Loucy (cell line): ENCODE data around the gene TMEM273.

ENCODE experiments used
- H2AFZ ChIP-seq: fragments of 200-600 bp; sonication (generic); 2 replicates; pipeline ENCODE4 v1.6.0; 2016; ENCODE audit warnings: antibody characterized with exemption, mild to moderate bottlenecking, low read length, moderate library complexity
- H3F3A ChIP-seq: fragments of 200-600 bp; 2 replicates; pipeline ENCODE4 v1.6.0; 2016; ENCODE audit warnings: antibody characterized with exemption, low read depth, mild to moderate bottlenecking
- H3K27me3 ChIP-seq: fragments of 200-600 bp; sonication (generic); 2 replicates; pipeline ENCODE4 v1.6.1; 2014; ENCODE audit warnings: low read length, mild to moderate bottlenecking; ENCODE audit not compliant: insufficient read depth, poor library complexity, severe bottlenecking
- H3K36me3 ChIP-seq: fragments of 200-600 bp; sonication (generic); 2 replicates; pipeline ENCODE4 v1.6.1; 2016; ENCODE audit warnings: low read length; ENCODE audit not compliant: insufficient read depth
- H3K4me1 ChIP-seq: fragments of 200-600 bp; sonication (generic); 2 replicates; pipeline ENCODE4 v1.5.1; 2014; ENCODE audit warnings: low read length, mild to moderate bottlenecking; ENCODE audit not compliant: insufficient read depth, poor library complexity, severe bottlenecking
- H3K4me2 ChIP-seq: fragments of 200-600 bp; sonication (generic); 2 replicates; pipeline ENCODE4 v1.6.0; 2014; ENCODE audit warnings: antibody characterized with exemption, low read length, low read depth, mild to moderate bottlenecking; ENCODE audit not compliant: poor library complexity, severe bottlenecking
- H3K4me3 ChIP-seq: fragments of 200-600 bp; sonication (generic); 2 replicates; pipeline ENCODE4 v1.5.1; 2014; ENCODE audit warnings: low read length, mild to moderate bottlenecking, mixed read lengths; ENCODE audit not compliant: poor library complexity, severe bottlenecking
- H3K79me2 ChIP-seq: fragments of 200-600 bp; sonication (generic); 2 replicates; pipeline ENCODE4 v1.6.1; 2014; ENCODE audit warnings: low read length; ENCODE audit not compliant: insufficient read depth
- H3K9ac ChIP-seq: fragments of 200-600 bp; sonication (generic); 2 replicates; pipeline ENCODE4 v1.6.0; 2014; ENCODE audit warnings: mild to moderate bottlenecking, low read depth, low read length, moderate library complexity; ENCODE audit not compliant: poor library complexity, severe bottlenecking
- H3K9me2 ChIP-seq: fragments of 200-600 bp; sonication (generic); replicated peaks from 2 replicates; pipeline ENCODE4 v1.6.1; 2016; ENCODE audit warnings: low read depth, low read length, mixed read lengths
- H3K9me3 ChIP-seq: fragments of 200-600 bp; sonication (generic); 2 replicates; pipeline ENCODE4 v1.6.1; 2014; ENCODE audit warnings: mild to moderate bottlenecking, antibody characterized with exemption, low read length, low read depth; ENCODE audit not compliant: insufficient read depth
- H4K20me1 ChIP-seq: fragments of 200-600 bp; sonication (generic); 2 replicates; pipeline ENCODE4 v1.6.0; 2014; ENCODE audit warnings: antibody characterized with exemption, low read length, mild to moderate bottlenecking; ENCODE audit not compliant: insufficient read depth, poor library complexity, severe bottlenecking
- EZH2phosphoT487 ChIP-seq: fragments of 200-600 bp; IDR thresholded peaks from 2 replicates; pipeline ENCODE4 v1.6.1; 2018; ENCODE audit warnings: antibody characterized with exemption, mild to moderate bottlenecking, moderate library complexity, borderline replicate concordance
- TF ChIP-seq, protein P1 (sequence below): fragments of 200-600 bp; sonication (generic); conservative IDR thresholded peaks from 2 replicates; pipeline ENCODE4 v1.5.1; 2014; ENCODE audit warnings: mild to moderate bottlenecking, antibody characterized with exemption, low read length

Gene TMEM273

DNA sequence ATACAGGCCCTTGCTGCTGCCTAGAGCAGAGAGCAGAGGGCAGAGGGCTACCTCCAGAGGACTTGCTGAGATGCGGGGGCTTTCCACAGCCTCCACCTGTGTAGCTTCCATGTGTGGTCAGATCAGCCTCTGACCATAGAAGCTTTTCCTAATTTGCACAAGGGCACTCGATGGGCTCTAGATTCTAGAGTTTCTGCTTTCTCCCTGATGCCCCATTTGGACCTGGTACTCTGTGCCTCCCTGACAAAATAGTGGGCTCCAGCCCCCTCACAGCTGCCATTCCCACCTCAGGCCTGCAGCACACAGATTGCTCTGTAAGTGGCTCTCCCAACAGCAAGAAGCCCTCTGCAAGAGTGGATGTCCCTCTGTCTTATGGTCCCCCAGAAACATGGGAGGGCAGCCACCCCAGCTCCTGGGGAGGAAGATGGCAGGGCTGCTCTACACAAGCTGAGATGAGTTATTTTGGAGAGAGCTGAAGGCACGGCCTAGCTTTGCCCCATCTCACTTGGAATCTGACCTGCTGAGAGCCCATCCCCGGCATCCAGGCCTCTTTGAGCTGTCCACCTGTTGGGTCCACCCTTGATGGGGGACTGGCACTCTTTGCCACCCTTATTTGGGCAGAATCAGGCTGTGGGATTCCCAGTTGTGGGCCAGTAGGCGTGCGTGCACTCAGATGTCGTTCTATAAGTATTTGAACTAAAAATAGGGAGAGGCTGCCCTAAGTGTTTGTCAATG, 16.7 kb downstream of the TMEM273 start:
- H3K9me3 ChIP-seq: no peaks in the 10 kb centered on the region
- no peaks in the 10 kb centered on the region for H3K9me2 ChIP-seq
- H3K79me2 ChIP-seq: no peaks in the 10 kb centered on the region
- H3K36me3 ChIP-seq: no peaks in the 10 kb centered on the region
- TF ChIP-seq, protein P1, sequence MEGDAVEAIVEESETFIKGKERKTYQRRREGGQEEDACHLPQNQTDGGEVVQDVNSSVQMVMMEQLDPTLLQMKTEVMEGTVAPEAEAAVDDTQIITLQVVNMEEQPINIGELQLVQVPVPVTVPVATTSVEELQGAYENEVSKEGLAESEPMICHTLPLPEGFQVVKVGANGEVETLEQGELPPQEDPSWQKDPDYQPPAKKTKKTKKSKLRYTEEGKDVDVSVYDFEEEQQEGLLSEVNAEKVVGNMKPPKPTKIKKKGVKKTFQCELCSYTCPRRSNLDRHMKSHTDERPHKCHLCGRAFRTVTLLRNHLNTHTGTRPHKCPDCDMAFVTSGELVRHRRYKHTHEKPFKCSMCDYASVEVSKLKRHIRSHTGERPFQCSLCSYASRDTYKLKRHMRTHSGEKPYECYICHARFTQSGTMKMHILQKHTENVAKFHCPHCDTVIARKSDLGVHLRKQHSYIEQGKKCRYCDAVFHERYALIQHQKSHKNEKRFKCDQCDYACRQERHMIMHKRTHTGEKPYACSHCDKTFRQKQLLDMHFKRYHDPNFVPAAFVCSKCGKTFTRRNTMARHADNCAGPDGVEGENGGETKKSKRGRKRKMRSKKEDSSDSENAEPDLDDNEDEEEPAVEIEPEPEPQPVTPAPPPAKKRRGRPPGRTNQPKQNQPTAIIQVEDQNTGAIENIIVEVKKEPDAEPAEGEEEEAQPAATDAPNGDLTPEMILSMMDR: no peak
- no peak for TF ChIP-seq EZH2phosphoT487
- no peak overlapping the region for H3K4me2 ChIP-seq
- H3K9ac ChIP-seq: no peak overlapping the region
- no peak overlapping the region for H2AFZ ChIP-seq
- no peak overlapping the region for H3K4me3 ChIP-seq
- no peaks in the 10 kb centered on the region for H3F3A ChIP-seq
- no peaks in the 10 kb centered on the region for H3K4me1 ChIP-seq
- no peaks in the 10 kb centered on the region for H3K27me3 ChIP-seq
- H4K20me1 ChIP-seq: no peaks in the 10 kb centered on the region

DNA sequence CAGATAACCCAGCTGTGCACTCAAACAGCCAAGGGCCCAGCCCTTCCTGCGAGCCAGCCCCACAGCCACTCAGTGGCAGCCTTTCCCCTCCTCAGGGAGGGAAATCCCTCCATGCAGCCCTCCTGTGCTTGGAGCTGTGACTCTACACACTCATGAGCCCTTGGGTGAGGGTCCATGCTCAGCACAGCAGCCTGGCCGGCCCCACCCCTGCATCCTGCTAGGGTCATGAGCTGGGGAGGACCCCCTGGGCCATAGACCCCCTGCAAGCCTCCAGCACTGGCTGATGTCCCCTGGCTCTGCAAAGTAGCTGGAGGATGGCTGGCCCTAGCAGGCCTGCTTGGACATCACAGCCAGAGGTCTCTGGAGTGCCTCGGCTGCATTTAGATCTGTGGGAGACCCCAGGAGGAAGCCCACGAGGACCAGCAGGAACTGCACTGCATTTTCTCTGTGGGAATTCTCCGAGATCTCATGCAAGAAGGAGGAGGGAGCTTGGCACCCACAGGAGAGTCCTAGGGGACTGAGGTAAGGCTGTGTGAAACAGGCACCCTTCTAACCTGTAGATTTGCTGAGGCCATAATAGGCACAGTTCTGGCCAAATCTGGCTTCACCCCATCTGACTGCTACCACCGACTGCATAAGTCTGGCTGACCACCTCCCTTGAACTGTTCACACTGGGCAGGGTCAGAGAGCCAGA, 17.4 kb downstream of the TMEM273 start:
- no peaks in the 10 kb centered on the region for H3K27me3 ChIP-seq
- no peaks in the 10 kb centered on the region for H3K9me2 ChIP-seq
- TF ChIP-seq, protein P1: no peak; the same call in 1 of the 2 replicates
- no peak for TF ChIP-seq EZH2phosphoT487
- no peaks in the 10 kb centered on the region for H3K9me3 ChIP-seq
- no peaks in the 10 kb centered on the region for H3K4me1 ChIP-seq
- H3F3A ChIP-seq: no peaks in the 10 kb centered on the region
- H2AFZ ChIP-seq: no peak overlapping the region
- no peaks in the 10 kb centered on the region for H3K36me3 ChIP-seq
- H3K4me2 ChIP-seq: no peak overlapping the region
- no peak overlapping the region for H3K9ac ChIP-seq
- no peaks in the 10 kb centered on the region for H3K79me2 ChIP-seq
- no peaks in the 10 kb centered on the region for H4K20me1 ChIP-seq
- no peak overlapping the region for H3K4me3 ChIP-seq

DNA sequence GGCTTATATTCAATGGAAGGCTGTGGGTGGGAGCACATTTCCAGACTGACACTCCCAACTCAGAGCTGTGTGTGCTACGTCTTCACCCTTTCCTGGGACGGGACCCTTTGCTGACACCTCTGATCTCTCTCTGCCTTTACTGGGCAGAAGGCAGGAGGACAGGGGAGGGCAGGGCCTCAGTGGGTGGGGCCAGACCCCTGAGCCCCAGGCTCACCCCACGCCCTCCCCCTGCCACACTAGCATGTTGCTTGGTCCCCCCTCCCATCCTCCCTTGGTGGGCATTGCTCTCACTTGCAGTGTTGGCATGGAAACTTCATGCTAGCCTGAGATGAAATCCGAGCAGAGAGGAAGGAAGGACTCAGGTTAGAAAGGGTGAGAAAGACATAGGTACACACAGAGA, 18.4 kb downstream of the TMEM273 start:
- Histone ChIP-seq H3K9ac (no peak overlapping the region), H3K4me3 (no peak overlapping the region), H3K4me1 (no peaks in the 10 kb centered on the region), H3K79me2 (no peaks in the 10 kb centered on the region), H3F3A (no peaks in the 10 kb centered on the region), H3K27me3 (no peaks in the 10 kb centered on the region), H3K36me3 (no peaks in the 10 kb centered on the region), H3K9me3 (no peaks in the 10 kb centered on the region), H3K4me2 (no peak overlapping the region), H3K9me2 (no peaks in the 10 kb centered on the region), H4K20me1 (no peaks in the 10 kb centered on the region), H2AFZ (no peak overlapping the region)
- TF ChIP-seq, protein P1: no peak
- no peak for TF ChIP-seq EZH2phosphoT487
